ENCODE results near the gene STIP1. TPM values are rescaled to one million over a fixed set of nuclear protein-coding genes. Genes with fewer than 3 reads are reported as not detected.

STIP1 gene
- total RNA-seq, 6 experiments from 2014 or later: 27.6 to 110 (median 59.4) TPM

DNA sequence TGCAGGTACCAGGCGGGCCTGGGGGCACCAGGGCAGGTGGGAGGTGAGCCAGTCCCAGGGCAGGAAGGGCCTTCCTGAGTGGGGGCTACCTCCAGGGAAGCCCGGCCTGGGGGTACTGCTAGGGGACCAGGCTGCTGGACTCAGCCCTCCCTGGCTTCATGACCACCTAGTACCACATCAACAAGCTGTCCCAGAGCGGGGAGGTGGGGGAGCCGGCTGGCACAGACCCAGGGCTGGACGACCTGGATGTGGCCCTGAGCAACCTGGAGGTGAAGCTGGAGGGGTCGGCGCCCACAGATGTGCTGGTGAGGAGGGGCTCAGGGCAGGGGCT lies 33.3 kb downstream of the STIP1 start:
- Histone ChIP-seq H3K36me3 (peaks cover 0 to 32% (median 0%) of the 10 kb centered on the region in 4 donors), H3K9me3 (no peaks in the 10 kb centered on the region), H3K4me3 (no peak overlapping the region), H3K4me1 (peaks cover 0 to 14% (median 6%) of the 10 kb centered on the region in 4 donors), H3K27me3 (no peaks in the 10 kb centered on the region), H3K27ac (no peak overlapping the region)
- intact Hi-C loops (cut with DNase I): no loop called here
- ATAC-seq (peak in 2 of 4 donors; percentile 4 to 19), DNase-seq (peak in 2 of 3 donors; percentile 53 to 55)
- TF ChIP-seq POLR2A (IDR thresholded peaks at IDR 0.05) (no peak), CTCF (IDR thresholded peaks at IDR 0.05) (no peak)
- 40% methylated on average over 3 of the region's 7 CpGs for WGBS (ENCODE audit: insufficient coverage, low coverage, low lambda C conversion rate, missing lambda C conversion rate)

DNA sequence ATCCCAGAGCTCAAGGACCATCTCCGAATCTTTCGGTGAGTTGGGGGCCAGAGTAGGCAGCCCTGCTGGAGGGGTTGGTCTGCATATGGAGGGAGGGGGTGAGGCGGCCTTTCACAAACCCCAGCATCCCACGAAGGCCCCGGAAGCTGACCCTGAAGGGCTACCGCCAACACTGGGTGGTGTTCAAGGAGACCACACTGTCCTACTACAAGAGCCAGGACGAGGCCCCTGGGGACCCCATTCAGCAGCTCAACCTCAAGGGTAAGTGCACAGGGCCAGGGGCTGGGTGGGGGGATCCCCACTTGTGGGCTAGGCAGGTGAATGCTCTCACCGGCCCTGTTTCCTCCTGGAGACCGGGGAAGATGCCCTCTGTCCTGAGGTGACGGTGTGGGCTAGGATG lies 33.8 kb downstream of the STIP1 start:
- H3K4me3 ChIP-seq: no peak overlapping the region
- peaks cover 0 to 32% (median 0%) of the 10 kb centered on the region in 4 donors for H3K36me3 ChIP-seq
- ATAC-seq (no peak), DNase-seq (peak in 1 of 3 donors; percentile 46)
- intact Hi-C loops (cut with DNase I): no loop called here
- WGBS (ENCODE audit: insufficient coverage, low coverage, low lambda C conversion rate, missing lambda C conversion rate): 100% methylated on average over 1 of the region's 10 CpGs
- no peak for TF ChIP-seq POLR2A (IDR thresholded peaks at IDR 0.05)
- no peak for TF ChIP-seq CTCF (IDR thresholded peaks at IDR 0.05)
- no peaks in the 10 kb centered on the region for H3K27me3 ChIP-seq
- peaks cover 0 to 14% (median 6%) of the 10 kb centered on the region in 4 donors for H3K4me1 ChIP-seq
- H3K9me3 ChIP-seq: no peaks in the 10 kb centered on the region
- H3K27ac ChIP-seq: no peak overlapping the region

GRCh38 chr11:64220271-64220670 lies 34.3 kb downstream of the STIP1 start:
- no peak for TF ChIP-seq POLR2A (IDR thresholded peaks at IDR 0.05)
- no peak for TF ChIP-seq CTCF (IDR thresholded peaks at IDR 0.05)
- Histone ChIP-seq H3K36me3 (peaks cover 0 to 28% (median 0%) of the 10 kb centered on the region in 4 donors), H3K27ac (no peak overlapping the region), H3K9me3 (no peaks in the 10 kb centered on the region), H3K27me3 (no peaks in the 10 kb centered on the region), H3K4me3 (no peak overlapping the region), H3K4me1 (peaks cover 0 to 17% (median 8%) of the 10 kb centered on the region in 4 donors)
- WGBS (ENCODE audit: insufficient coverage, low coverage, low lambda C conversion rate, missing lambda C conversion rate): no CpG with 5 or more reads among the region's 17 CpGs
- intact Hi-C loops (cut with DNase I): no loop called here
- ATAC-seq (no peak), DNase-seq (peak in 1 of 3 donors; percentile 52)

DNA sequence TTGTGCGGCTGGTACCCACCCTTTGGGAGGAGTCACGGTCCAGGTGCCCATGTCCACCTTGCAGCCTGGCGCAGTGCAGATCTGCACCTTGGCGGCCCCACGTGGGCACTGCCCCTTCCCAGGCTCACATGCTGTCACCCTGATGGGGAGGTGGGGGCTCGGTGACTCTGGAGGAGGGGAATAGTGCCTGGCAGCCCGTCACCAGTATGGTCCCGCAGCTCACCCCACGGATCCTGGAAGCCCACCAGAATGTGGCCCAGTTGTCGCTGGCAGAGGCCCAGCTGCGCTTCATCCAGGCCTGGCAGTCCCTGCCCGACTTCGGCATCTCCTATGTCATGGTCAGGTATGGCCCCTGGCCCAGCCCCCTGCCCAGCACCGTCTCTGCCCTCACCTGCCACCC lies 34.8 kb downstream of the STIP1 start:
- TF ChIP-seq CTCF (IDR thresholded peaks at IDR 0.05) (no peak), POLR2A (IDR thresholded peaks at IDR 0.05) (no peak)
- ATAC-seq (no peak), DNase-seq (peak in 1 of 3 donors; percentile 48)
- Histone ChIP-seq H3K4me3 (no peak overlapping the region), H3K4me1 (peaks cover 0 to 19% (median 9%) of the 10 kb centered on the region in 4 donors), H3K36me3 (peaks cover 0 to 28% (median 0%) of the 10 kb centered on the region in 4 donors), H3K9me3 (no peaks in the 10 kb centered on the region), H3K27ac (no peak overlapping the region), H3K27me3 (no peaks in the 10 kb centered on the region)
- WGBS (ENCODE audit: insufficient coverage, low coverage, low lambda C conversion rate, missing lambda C conversion rate): 60% methylated on average over 1 of the region's 14 CpGs
- intact Hi-C loops (cut with DNase I): no loop called here

DNA sequence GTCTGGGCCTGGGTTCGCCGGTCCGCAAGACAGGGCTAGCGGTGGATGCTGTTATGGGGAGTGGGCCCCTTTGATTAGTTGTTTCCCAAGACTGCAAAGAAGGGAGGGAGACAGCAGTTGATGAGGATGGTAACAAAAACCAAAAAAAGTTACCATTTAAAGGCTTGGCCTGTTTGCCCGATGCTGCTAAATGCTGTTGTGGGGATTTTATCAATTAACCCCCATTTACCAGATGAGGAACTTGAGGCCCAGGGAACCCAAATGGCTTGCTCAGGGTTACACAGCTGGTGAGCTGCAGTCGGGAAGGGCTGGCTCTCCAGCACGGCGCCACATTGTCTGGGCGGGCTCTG lies 36.7 kb downstream of the STIP1 start:
- WGBS (ENCODE audit: insufficient coverage, low coverage, low lambda C conversion rate, missing lambda C conversion rate): 72% methylated on average over 6 of the region's 9 CpGs

More for the DNA sequence above, 36.7 kb downstream of the STIP1 start:
- Histone ChIP-seq H3K4me1 (peaks cover 4 to 30% (median 15%) of the 10 kb centered on the region in 4 donors), H3K4me3 (no peak overlapping the region), H3K9me3 (no peaks in the 10 kb centered on the region), H3K27me3 (no peaks in the 10 kb centered on the region), H3K36me3 (peaks cover 0 to 28% (median 0%) of the 10 kb centered on the region in 4 donors), H3K27ac (no peak overlapping the region)
- DNase-seq (no peak), ATAC-seq (no peak)
- intact Hi-C loops (cut with DNase I): no loop called here
- TF ChIP-seq CTCF (IDR thresholded peaks at IDR 0.05): no peak
- no peak for TF ChIP-seq POLR2A (IDR thresholded peaks at IDR 0.05)
